GM10248 (cell line): ENCODE results near the gene KRT75.

ENCODE experiments used
- CTCF ChIA-PET: fragments of 300-600 bp; sonication (Branson Sonifier 250); formaldehyde crosslinking; extraction: SDS; loops from one replicate; lab custom pipeline; 2021; ENCODE audit warnings: antibody characterized with exemption; lab: Yijun Ruan, JAX
- POLR2A ChIA-PET: fragments of 350-650 bp; sonication (Branson Sonifier 250); formaldehyde crosslinking; extraction: SDS; loops from one replicate; lab custom pipeline; 2020; ENCODE audit warnings: antibody characterized with exemption; lab: Yijun Ruan, JAX
- DNase-seq: peaks from one replicate; pipeline ENCODE4 v3.0.0; 2012; ENCODE audit errors: extremely low spot score
- TF ChIP-seq, protein P1 (sequence below): IDR thresholded peaks from 2 replicates; pipeline ENCODE4 v1.5.1; 2012; ENCODE audit warnings: mild to moderate bottlenecking, low read depth; ENCODE audit errors: extremely low read depth, missing control alignments, control extremely low read depth

The KRT75 gene

DNA sequence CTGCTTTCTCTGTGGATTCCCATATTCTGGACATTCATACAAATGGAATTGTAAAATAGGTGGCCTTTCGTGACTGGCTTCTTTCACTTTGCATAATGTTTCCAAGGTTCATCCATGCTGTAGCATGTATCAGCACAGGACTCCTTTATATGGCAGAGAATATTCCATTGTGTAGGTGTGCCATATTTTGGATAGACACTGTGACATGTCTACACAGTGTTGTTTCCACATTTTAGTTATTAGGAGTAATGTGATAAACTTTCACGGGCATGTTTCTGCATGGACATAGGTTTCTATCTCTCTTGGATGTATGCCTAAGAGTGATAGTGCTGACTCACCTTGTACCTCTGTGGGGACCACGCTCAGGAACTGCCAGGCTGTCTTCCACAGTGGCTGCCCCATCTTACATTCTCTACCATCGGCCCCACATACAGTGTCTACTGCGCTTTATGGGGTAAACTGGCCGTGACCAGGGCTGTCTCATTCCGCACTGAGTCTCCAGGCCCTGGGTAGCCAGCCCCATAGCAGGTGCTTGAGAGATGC lies 41.6 kb downstream of the KRT75 start:
- DNase-seq, result no peak
- TF ChIP-seq, protein P1, sequence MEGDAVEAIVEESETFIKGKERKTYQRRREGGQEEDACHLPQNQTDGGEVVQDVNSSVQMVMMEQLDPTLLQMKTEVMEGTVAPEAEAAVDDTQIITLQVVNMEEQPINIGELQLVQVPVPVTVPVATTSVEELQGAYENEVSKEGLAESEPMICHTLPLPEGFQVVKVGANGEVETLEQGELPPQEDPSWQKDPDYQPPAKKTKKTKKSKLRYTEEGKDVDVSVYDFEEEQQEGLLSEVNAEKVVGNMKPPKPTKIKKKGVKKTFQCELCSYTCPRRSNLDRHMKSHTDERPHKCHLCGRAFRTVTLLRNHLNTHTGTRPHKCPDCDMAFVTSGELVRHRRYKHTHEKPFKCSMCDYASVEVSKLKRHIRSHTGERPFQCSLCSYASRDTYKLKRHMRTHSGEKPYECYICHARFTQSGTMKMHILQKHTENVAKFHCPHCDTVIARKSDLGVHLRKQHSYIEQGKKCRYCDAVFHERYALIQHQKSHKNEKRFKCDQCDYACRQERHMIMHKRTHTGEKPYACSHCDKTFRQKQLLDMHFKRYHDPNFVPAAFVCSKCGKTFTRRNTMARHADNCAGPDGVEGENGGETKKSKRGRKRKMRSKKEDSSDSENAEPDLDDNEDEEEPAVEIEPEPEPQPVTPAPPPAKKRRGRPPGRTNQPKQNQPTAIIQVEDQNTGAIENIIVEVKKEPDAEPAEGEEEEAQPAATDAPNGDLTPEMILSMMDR, result no peak
- POLR2A ChIA-PET, result no interaction called here
- CTCF ChIA-PET, result interaction anchor here (1.0 to 1.5 kb wide), 2 partner anchors 9 kb away, joined by 3 to 5 read pairs; no protein-coding TSS in a partner anchor

DNA sequence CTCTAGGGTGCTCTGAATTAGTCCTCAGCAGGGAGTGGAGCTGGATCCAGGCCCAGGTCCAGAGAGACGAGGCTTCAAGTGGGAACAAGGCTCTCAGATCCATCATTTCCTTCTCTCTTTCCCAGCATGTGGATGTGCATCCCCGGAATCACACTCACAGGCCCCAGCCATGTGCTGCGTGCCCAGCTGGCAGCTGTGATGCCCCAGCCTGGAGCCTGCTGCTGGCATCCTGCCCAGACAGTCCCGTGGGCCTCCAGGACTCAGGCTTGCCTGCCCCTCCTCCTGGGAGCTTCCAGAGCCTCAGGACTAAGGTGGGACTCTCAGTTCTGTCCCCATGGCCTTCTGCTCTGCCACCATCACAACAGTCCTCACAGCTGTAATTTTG lies 42.6 kb downstream of the KRT75 start:
- TF ChIP-seq, protein P1, result no peak
- no peak for DNase-seq
- ChIA-PET CTCF (interaction anchor here (1.0 to 1.5 kb wide), 3 partner anchors 8 to 12 kb away, joined by 3 to 5 read pairs (median 3); no protein-coding TSS in a partner anchor), POLR2A (no interaction called here)

DNA sequence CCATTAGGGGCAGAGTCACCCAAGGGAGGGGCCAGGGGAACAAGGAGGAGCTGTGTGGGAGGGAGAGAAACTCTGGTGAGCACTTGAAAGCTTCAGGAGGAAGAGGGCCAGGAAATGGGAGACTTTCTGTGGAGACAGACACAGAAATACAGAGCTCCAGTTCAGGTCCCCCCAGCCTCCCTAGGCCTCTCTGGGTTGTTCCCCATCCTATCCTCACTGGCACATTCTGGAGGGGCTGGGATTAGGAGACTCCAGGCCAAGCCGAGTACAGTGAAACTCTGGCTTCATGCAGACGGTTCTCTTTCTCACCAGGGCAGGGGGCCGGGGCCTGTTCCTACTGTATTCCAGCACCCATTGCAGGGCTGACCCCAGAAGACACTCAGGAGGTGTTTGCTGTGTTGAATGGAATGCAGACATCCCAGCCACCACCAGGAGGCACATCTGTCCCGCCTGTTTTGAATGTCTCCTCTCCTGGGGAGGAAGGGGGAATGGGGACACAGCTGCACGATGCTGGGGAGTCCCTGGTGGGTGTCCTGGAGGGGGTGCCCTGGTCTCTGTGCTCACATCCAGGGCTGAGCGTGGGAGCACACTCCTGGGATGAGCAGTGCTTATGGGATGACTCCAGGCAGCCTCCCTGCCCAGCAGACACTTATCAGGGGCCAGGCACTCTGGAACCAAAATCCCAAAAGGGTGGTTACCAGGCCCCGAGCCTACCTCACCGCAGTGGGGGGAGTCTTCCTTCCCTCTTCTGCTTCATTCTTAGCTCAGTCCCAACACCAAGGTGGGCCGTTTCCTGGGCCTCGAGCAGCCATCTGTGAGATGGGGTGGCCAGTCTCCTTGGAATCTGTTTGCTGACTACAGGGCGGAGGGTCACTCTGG lies 43.2 kb downstream of the KRT75 start:
- TF ChIP-seq, protein P1, result peak; percentile 15
- ChIA-PET CTCF (interaction anchor here (1.0 to 1.5 kb wide), 3 partner anchors 8 to 13 kb away, joined by 3 to 5 read pairs (median 3); no protein-coding TSS in a partner anchor), POLR2A (no interaction called here)
- no peak for DNase-seq

DNA sequence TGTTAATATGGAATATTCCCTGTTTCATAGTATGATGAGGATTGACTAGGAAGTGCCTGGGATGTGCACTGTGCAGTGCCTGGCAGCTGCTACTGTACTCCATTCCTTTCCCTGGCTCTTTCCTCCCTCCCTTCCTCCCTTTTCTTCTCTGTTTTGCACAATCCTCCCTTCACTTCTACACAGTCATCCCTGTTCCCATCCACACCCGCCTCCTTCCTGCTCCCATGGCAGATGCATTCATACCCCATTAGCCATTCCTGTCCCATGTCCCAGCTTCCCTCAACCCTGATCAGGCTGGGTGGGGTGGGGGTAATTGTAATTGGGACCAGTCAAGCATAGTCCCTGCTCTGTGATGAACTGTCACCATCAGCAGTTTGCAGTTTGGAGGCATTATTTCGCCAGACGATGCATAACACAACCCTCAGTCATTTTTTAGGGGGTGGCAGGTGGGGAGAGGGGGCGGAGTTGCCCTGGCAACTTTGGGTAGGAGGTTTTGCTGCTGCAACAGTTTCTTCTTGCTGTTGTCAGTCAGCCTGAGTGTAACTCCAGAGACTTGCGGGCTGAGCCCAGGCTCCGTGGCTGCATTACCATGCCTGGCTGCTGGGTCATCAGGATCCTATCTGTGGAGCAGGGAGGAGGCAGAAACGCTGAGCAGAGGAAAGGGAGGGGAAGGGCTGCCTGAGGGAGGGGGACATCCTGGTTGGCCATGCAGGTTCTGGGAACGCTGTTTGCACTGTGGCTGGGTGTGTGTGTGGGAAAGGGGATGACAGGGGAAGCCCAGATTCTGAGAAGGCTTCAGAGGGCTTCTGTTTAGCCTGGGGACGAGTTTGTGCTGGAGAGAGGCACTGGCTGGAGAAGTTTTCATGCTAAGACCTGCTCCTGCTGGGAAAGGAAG lies 44.6 kb downstream of the KRT75 start:
- CTCF ChIA-PET, result no interaction called here
- POLR2A ChIA-PET, result no interaction called here
- TF ChIP-seq, protein P1, result no peak
- no peak for DNase-seq

DNA sequence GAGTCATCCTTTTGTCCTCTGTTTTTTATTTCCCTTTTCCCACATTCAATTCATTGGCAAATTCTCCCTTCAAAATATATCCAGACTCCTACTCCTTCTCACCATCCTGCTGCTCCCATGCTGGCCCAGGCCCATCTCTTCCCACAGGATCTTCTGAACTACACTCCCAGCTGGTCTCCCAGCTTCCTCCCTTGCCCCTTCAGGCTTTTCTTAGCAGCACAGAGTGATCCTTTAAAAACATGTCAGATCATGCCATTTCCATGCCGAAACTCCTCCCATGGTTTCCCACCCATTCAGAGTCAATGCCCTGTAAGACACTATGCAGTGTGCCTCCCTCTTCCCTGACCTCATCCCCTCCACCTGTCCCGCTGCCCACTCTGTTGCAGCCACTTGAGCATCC lies 46.3 kb downstream of the KRT75 start:
- POLR2A ChIA-PET, result no interaction called here

More for the DNA sequence above, 46.3 kb downstream of the KRT75 start:
- TF ChIP-seq, protein P1, result no peak
- no peak for DNase-seq
- CTCF ChIA-PET, result interaction anchor here (1.0 kb wide), 1 partner anchor 11 kb away, joined by 3 read pairs; no protein-coding TSS in a partner anchor
